Esophagus mucosa (tissue), 1 donor: ENCODE data around the gene AHDC1. TPM values are rescaled to one million over a fixed set of nuclear protein-coding genes. Genes with fewer than 3 reads are reported as not detected.
A peak's percentile ranks its signal among the peaks of the same experiment; 100 is the strongest.

ENCODE experiments used
- ATAC-seq: fragments of 200-7000 bp; cut with Tn5 transposase; one replicate; pipeline ENCODE4 v1.9.1; 2020
- total RNA-seq: library from RNA; stranded (reverse); gene quantifications from one replicate; pipeline ENCODE4 v1.2.4, GENCODE V29; 2023
- donor health status: DM: yes; HTN: yes; CAD: no.

The AHDC1 gene
- total RNA-seq, 1 donor from 2014 or later, result 51.7 TPM

DNA sequence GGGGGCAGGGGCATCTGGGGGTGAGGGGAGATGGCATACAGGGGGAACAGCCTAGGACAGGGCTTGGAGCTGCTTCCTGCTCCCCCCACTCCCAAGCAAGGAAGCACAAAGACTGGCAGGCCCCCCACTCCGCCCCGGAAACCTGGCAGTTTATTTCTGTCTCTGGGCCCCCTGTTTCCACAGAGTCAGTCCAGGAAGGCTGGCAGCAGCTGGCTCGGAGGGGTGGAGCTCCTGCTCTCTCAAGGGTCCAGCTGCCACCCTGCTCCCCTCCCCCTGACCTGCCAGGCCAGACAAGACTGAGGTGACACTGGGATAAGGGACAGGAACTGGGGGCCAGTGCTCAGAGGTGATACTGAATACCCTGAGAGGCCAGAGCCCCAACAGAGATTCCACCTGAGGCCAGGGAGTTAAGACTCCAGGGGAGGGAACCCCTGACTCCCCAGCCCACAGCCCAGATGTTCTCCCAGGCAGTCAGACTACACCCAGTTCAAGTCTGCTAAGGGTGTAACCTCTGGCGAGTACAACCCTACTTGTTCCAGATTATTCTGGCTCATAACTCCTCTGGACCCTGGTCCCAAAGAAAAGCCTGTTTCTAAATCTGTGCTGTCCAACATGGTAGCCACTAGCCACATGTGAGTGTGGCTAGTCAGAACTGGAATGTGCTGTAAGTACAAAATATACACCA, 26.3 kb downstream of the AHDC1 start:
- ATAC-seq, result no peak

DNA sequence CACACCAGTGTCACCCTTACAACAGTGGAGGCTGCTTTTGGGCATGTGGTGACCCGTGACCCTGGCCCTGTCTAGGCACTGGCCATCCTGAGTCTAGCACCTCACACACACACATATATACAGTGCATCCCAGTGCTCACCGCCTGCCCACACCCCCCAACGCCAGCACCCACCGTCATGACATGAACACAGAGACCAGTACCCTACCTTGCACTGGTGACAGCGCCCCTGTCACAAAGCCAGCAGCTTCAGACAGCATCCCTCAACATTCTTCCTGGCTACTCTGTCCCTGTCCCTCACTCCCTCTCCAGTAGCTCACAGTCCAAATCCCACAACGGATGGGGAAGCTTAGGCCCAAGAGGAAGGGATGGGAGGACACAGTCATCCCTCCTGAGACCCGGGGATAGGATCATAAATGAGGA, 27.1 kb downstream of the AHDC1 start:
- peak; percentile 7 for ATAC-seq

DNA sequence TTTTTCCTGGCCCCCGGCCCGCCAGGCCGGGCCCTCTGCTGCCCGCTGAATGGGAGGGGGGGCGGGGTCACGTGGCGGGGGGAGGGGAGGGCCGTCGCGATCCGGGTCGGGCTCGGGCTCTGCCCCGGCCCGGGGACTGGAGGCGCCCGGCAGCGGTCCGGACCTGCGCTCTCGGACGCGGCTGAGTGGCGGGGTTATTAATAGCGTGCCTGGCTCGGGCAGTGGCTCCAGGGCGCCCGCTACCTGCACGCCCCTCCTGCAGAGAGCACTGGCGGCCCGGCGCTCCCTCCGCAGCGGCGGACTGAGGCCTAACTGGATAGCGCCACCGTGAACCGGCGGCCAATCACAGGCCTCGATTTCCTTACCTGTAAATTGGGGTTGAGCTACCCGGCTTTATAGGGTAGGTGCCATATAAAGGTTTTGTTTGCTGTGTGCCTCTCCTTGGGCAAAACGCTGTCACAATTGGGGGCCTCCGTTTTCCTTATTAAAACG, 28.1 kb downstream of the AHDC1 start:
- ATAC-seq, result peak; percentile 39

DNA sequence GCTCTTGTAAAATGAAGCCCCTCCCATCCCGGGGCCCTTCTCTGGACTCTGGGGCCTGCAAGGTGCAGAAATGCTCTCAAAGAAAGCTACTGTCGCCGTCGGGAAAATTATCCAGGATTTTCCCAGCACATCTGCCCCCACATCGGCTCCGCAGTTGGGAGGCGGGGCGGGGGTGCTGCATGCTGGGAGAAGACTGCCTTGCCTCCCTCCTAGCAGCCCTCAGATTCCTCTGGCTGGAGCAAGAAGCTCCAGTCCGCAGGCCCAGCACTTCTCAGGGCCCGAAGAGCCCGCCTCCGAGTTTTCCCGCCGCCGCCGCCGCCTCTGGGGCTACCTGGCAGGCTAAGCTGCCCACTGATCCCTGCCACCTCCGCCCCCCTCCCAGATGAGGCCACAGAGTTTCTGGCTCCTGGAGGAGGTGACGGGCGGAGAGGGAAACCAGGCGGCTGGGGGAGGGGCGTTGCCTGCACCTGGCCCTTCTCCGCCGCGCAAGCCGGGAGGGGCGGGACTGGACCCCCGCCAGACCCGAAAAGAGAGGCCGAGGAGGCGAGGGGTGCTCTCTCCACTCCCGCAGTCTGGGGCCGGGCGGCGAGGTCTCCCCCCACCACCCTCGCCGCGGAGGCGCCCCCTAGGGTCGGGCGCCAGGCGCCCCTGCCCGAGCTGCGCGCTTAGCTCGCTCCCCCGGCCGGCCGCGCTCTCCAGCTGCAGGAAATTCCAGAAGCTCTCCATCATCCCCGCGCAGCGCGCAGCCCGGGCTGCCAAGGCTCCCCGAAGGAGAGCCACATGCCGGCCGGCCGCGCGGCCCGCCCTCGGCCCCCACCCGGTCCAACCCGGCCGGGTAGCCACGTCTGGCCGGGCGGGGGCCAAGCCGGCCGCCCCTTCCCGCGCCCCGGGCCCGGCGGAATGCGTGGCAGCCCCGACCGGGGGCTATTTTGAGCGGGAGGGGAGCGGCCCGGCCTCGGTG, 28.8 kb downstream of the AHDC1 start:
- ATAC-seq, result peak; percentile 26

DNA sequence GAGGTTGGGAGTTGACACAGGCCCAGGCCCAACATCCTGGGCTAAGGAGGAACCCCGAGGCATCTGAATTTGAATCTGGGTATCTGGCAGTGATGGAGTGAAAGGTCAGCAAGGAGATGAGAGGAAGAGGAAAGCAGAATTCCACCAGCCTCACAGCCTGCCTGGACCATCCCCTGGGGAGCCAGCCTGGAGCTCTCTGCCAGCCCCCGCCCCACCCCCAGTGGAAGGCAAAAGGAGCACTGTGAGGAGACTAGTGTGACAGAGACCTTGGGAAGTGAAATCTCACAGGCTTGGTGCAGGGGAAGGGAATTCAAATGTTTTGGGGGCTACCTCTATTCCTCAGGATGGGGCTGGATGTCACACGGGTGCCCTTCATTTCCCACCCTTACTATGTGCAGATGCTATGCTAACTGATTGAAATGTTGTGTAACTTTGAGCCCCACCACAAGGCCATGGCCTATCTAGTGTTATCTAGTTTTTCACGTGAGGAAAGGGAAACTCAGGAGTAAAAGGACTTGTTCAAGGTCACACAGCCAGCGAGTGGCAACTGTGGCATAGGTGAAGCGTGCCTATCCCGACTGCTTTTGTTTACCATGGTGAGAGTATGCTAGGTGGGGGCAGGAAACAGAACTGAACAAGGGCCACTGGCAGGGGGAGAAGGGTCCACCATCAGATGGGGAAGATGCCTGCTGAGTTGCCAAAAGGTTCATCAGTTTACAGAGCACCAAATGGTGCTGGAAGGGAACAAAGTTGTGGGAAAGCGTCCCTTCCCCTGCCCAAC, 29.8 kb downstream of the AHDC1 start:
- ATAC-seq, result no peak

DNA sequence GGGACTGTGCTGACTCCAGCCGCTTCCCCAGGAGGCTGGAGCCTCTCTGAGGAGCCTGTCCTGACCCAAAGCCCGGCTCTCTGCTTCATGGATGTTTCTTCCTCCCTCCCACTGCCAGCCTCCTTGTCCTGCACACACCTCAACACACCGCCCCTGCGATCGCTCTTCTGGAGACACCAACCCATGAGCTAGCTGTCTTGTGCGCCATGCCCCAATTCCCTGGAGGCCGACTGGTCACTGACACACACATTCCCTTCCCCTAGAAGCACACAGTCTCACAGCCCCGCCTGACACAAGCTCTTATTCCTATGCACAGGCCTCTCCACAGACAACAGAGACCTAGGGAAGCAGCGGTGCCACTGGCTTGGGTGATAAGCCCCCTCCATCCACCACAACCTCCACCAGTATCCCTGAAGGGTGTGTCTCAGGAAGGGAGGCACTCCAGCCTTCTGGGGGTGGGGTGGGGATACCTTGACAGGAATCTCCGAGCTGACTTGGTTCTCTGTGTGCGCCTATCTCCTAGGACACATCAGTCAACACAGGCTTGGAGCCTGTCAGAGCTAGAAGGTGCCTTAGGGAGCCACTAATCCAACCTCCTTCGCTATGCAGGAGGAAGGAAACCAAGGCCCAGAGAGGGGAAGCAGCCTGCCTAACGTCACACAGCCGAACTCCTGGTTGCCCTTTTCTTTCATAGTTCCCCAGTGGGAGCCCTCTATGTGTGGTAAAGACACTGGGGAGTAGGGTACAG, 31.1 kb downstream of the AHDC1 start:
- no peak for ATAC-seq

DNA sequence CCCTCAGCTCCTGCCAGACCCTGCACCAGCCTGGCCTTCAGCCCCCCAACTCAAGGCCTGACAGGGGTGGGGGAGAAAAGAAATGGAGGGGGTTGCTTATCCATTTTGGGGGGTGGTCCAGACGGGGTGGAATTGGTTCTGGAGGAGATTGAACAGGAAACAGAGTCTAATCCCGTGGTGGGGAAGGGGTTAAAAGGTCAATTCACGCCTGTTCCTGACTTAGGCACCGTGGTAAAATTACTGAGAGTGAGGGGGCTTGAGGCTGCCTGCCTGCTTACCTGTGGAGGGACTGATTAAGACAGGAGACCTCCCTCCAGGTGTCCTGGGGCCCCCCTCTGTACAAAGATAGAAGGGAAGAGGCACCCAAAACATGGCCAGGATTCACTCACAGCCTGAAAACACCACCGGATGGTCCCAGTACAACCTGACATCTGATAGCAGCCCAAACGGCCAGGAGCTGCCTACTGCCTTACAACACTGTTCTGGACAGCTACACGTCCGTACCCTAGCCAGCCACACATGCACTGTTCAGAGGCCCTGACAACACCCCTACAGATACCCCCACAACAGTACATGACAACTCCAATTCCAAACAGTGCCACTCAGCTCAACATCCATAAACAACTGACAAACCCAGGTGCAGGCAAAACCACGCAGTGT, 31.8 kb downstream of the AHDC1 start:
- no peak for ATAC-seq

GRCh38 chr1:27571439-27572018, 32.4 kb downstream of the AHDC1 start:
- ATAC-seq, result no peak

DNA sequence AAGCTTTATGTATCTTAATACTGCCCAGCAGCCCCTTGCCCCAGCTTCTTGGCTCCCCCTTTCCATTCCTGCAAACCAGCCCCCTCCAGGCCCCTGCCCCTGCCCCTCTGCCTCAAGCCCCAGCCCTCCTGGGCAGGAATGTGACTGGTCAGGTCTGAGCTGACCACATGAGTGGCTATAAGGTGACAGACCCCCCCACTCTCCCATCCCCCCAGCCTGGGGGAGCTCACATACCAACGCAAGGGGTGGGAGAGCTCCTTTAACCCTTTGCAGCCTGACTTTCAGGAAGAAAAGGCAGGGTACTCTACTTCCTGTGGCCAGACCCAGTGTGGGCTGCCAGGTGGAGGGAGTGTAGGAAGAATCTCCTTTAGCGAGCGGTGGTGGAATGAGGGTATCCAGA, 33.2 kb downstream of the AHDC1 start:
- ATAC-seq, result no peak

DNA sequence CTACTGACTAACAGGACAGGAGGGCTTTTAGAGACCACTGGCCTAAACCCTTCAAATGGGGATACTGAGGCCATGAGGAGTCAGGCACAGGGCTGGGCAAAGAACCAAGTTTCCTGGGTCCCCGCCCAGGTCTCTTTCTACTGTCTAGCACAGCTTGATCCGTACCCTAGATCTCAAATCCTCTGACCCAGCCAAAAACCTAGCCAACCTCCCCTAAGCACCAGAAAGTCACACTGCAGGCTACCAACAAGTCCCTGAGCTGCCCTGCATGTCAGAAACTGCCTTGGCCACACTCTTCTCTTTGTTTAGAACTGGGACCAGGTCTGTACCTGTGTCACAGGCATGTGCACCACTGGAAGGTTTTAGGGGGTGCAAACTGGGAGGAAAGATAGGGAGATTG, 33.6 kb downstream of the AHDC1 start:
- ATAC-seq, result no peak

GRCh38 chr1:27569506-27570291, 34.2 kb downstream of the AHDC1 start:
- ATAC-seq, result no peak

DNA sequence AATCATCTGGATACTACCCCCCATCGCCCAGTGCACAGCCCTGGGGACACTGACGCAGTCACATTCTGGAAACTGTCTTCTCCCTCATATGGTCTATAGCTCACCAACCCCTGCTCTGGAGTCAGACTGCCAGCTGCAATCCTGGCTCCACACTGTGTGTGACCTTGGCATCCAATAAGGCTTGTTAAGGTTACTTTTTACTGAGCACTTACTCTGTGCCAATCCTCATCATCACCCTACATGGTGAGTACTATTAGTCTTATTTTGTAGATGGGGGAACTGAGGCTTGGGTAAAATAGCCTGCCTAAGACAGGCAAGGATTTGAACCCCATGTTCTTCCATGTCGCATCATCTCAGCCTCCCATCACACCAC, 34.9 kb downstream of the AHDC1 start:
- peak; percentile 6 for ATAC-seq

- peak; percentile 88 for ATAC-seq
These were observed 35.5 kb downstream of the AHDC1 start for GRCh38 chr1:27568300-27569087.

- no peak for ATAC-seq
These were observed 36.0 kb downstream of the AHDC1 start for GRCh38 chr1:27567971-27568299.

GRCh38 chr1:27567146-27567526, 36.8 kb downstream of the AHDC1 start:
- ATAC-seq, result no peak

DNA sequence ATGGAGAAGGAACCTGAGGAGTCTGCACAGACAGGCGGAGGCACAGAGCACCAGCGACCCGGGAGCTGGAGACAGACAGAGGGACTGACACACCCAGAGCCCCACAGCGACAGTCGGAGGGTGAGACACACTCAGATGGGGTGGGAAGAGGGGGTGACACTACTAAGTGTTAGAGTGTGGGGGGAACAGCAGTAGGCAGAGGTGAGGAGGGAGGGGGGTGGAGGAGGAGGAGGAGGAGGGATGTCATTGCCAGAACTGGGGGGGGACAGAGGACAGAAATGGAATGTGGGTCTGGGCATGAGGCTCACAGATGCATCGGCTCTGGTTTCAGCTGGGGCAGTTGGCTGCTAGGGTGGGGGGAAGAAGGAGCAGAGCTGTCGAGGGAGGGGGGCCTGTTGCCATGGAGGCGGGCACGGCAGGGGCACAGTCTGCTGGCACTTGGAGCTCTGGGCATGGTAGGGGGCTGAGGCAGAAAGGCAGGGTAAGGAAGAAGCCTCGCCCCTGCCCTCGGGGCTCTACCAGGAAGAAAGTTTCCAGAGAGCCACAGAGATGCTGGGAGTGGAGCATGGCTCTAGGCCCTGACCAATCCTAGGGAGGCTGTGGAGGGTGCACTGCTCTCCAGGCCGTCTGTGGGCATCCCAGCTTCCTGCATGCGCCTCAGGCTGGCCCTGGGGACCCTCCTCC, 37.3 kb downstream of the AHDC1 start:
- no peak for ATAC-seq

GRCh38 chr1:27564710-27565649, 39.0 kb downstream of the AHDC1 start:
- no peak for ATAC-seq
